GM19463 (cell line): ENCODE results near the gene MYRIP.
"Not testable (repeated sequence)": the region's sequence is repeated elsewhere in the genome, so short reads cannot be mapped to it uniquely, and the experiment has no call there.

ENCODE experiments used
- ATAC-seq: cut with Tn5 transposase; IDR thresholded peaks from one replicate; pipeline ENCODE4 v1.9.1; 2021; ENCODE audit warnings: mild to moderate bottlenecking, moderate library complexity; ENCODE audit not compliant: unreplicated experiment

MYRIP gene

GRCh38 chr3:40258555-40258954 is 449.1 kb downstream of the MYRIP start:
- ATAC-seq = no peak

GRCh38 chr3:40262331-40262730 is 452.9 kb downstream of the MYRIP start:
- no peak for ATAC-seq

- ATAC-seq = no peak
Observed at GRCh38 chr3:40264451-40264850, 455.0 kb downstream of the MYRIP start.

GRCh38 chr3:40265181-40265580 is 455.8 kb downstream of the MYRIP start:
- no peak for ATAC-seq

GRCh38 chr3:40267937-40268724 is 458.7 kb downstream of the MYRIP start:
- ATAC-seq = no peak

GRCh38 chr3:40268802-40269524 is 459.6 kb downstream of the MYRIP start:
- ATAC-seq = no peak

- ATAC-seq = no peak
Observed at GRCh38 chr3:40278791-40279190, 469.4 kb downstream of the MYRIP start.

- ATAC-seq = no peak
Observed at GRCh38 chr3:40281995-40282394, 472.6 kb downstream of the MYRIP start.

GRCh38 chr3:40283057-40283456 is 473.6 kb downstream of the MYRIP start:
- ATAC-seq = not testable (repeated sequence)

- no peak for ATAC-seq
Observed at GRCh38 chr3:40287248-40287647, 477.8 kb downstream of the MYRIP start.

GRCh38 chr3:40290396-40290795 is 481.0 kb downstream of the MYRIP start:
- ATAC-seq = no peak

GRCh38 chr3:40291471-40291870 is 482.1 kb downstream of the MYRIP start:
- ATAC-seq = no peak

- no peak for ATAC-seq
Observed at GRCh38 chr3:40292637-40293349, 483.4 kb downstream of the MYRIP start.

GRCh38 chr3:40294434-40294833 is 485.0 kb downstream of the MYRIP start:
- no peak for ATAC-seq

- ATAC-seq = no peak
Observed at GRCh38 chr3:40298075-40298474, 488.7 kb downstream of the MYRIP start.

- no peak for ATAC-seq
Observed at GRCh38 chr3:40299130-40299720, 489.8 kb downstream of the MYRIP start.

- ATAC-seq = no peak
Observed at GRCh38 chr3:40299721-40300335, 490.4 kb downstream of the MYRIP start.

GRCh38 chr3:40302784-40303183 is 493.4 kb downstream of the MYRIP start:
- no peak for ATAC-seq

GRCh38 chr3:40304352-40304751 is 494.9 kb downstream of the MYRIP start:
- no peak for ATAC-seq

GRCh38 chr3:40306336-40306735 is 496.9 kb downstream of the MYRIP start:
- ATAC-seq = no peak

- no peak for ATAC-seq
Observed at GRCh38 chr3:40307176-40307575, 497.8 kb downstream of the MYRIP start.
